ENCODE results near the gene CHAMP1.
A peak's percentile ranks its signal among the peaks of the same experiment; 100 is the strongest.

The CHAMP1 gene

DNA sequence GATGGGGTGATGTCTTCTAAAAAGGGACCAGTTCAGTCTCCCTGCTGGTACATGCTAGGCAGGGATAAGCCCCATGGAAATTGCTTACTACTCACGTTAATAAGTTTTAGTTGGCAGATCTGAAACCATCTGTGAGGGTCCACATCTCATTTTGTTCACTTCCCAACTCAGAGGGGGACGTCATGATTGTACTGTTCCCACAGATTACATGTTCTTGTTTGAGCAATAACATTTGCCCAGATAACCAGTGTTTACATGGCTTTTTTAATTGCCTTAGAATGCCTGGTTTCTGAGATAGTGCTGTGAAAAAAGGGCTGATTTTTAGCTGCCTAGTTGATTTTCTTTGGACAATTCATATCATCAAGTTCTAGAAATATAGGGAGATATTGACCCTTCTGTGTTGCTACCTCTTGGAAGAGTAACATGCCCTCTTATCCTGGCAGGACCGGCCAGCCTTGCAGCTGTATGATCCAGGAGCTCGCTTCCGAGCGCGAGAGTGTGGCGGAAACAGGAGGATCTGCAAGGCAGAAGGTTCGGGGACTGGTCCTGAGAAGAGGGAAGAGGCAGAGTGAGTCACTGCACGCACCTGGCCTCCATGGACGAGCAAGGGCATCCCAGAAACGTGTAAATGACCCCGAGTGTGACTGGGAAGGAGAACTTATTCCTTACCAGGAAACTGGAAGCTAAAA lies 9.8 kb upstream of the CHAMP1 start:
- no peak overlapping the region for H3K4me3 ChIP-seq (ENCODE audit: low read depth, low read length, poor library complexity, severe bottlenecking)
- H3K9me2 ChIP-seq (ENCODE audit: low read depth, low read length): no peaks in the 10 kb centered on the region
- H3K9ac ChIP-seq (ENCODE audit: low read length): no peak overlapping the region
- no peaks in the 10 kb centered on the region for H3K27me3 ChIP-seq (ENCODE audit: insufficient read depth, low read length)
- H3K4me2 ChIP-seq (ENCODE audit: low read length): no peak overlapping the region
- no peak overlapping the region for H2AFZ ChIP-seq (ENCODE audit: low read length)
- H3F3A ChIP-seq (ENCODE audit: insufficient read depth, low read length): 0 out of 2 replicates have a peak, but pooled peaks cover 4% of the 10 kb centered on the region
- H3K36me3 ChIP-seq (ENCODE audit: insufficient read depth, low read length): peaks cover 68% of the 10 kb centered on the region
- H3K4me1 ChIP-seq (ENCODE audit: insufficient read depth, low read length, severe bottlenecking): peaks cover 5% of the 10 kb centered on the region
- no peaks in the 10 kb centered on the region for H3K79me2 ChIP-seq (ENCODE audit: insufficient read depth, low read length)
- no peaks in the 10 kb centered on the region for H3K9me3 ChIP-seq (ENCODE audit: low read length)
- H4K20me1 ChIP-seq (ENCODE audit: insufficient read depth, low read length): no peaks in the 10 kb centered on the region
- TF ChIP-seq, protein P1, sequence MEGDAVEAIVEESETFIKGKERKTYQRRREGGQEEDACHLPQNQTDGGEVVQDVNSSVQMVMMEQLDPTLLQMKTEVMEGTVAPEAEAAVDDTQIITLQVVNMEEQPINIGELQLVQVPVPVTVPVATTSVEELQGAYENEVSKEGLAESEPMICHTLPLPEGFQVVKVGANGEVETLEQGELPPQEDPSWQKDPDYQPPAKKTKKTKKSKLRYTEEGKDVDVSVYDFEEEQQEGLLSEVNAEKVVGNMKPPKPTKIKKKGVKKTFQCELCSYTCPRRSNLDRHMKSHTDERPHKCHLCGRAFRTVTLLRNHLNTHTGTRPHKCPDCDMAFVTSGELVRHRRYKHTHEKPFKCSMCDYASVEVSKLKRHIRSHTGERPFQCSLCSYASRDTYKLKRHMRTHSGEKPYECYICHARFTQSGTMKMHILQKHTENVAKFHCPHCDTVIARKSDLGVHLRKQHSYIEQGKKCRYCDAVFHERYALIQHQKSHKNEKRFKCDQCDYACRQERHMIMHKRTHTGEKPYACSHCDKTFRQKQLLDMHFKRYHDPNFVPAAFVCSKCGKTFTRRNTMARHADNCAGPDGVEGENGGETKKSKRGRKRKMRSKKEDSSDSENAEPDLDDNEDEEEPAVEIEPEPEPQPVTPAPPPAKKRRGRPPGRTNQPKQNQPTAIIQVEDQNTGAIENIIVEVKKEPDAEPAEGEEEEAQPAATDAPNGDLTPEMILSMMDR (IDR thresholded peaks at IDR 0.05; ENCODE audit: low read length): no peak
- H3K27ac ChIP-seq (ENCODE audit: low read depth, low read length, poor library complexity, severe bottlenecking): no peak overlapping the region

DNA sequence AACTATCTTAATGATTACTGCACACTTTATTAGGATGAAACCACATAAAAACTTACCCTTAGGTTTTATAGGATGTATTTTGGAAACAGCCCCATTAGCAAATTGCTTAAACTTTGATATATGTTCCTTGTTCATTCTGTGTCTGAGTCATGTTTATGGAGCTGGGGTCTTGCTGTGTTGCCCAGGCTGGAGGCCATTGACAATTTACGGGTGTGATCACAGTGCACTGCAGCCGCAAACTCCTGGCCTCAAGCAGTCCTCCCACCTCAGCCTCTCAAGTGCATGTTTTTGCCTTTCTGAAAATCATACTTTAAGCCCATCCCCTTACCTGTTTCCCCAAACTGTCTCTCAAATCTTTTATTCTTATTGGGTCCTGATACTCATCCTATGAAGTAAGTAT lies 5.2 kb upstream of the CHAMP1 start:
- Histone ChIP-seq H3K9me3 (ENCODE audit: low read length) (no peaks in the 10 kb centered on the region), H3K27me3 (ENCODE audit: insufficient read depth, low read length) (no peaks in the 10 kb centered on the region), H3K9me2 (ENCODE audit: low read depth, low read length) (no peaks in the 10 kb centered on the region), H3K27ac (ENCODE audit: low read depth, low read length, poor library complexity, severe bottlenecking) (peak overlapping the region; percentile 93), H3K36me3 (ENCODE audit: insufficient read depth, low read length) (peaks cover 26% of the 10 kb centered on the region), H3K4me1 (ENCODE audit: insufficient read depth, low read length, severe bottlenecking) (peaks cover 50% of the 10 kb centered on the region), H3F3A (ENCODE audit: insufficient read depth, low read length) (peaks cover 8% of the 10 kb centered on the region; the same call in 1 of the 2 replicates), H3K4me2 (ENCODE audit: low read length) (no peak overlapping the region), H2AFZ (ENCODE audit: low read length) (no peak overlapping the region), H3K9ac (ENCODE audit: low read length) (no peak overlapping the region), H4K20me1 (ENCODE audit: insufficient read depth, low read length) (no peaks in the 10 kb centered on the region), H3K79me2 (ENCODE audit: insufficient read depth, low read length) (peaks cover 7% of the 10 kb centered on the region), H3K4me3 (ENCODE audit: low read depth, low read length, poor library complexity, severe bottlenecking) (no peak overlapping the region)
- TF ChIP-seq, protein P1 (IDR thresholded peaks at IDR 0.05; ENCODE audit: low read length): no peak
- TF ChIP-seq EZH2 (IDR thresholded peaks at IDR 0.05; ENCODE audit: borderline replicate concordance, low read length): no peak

DNA sequence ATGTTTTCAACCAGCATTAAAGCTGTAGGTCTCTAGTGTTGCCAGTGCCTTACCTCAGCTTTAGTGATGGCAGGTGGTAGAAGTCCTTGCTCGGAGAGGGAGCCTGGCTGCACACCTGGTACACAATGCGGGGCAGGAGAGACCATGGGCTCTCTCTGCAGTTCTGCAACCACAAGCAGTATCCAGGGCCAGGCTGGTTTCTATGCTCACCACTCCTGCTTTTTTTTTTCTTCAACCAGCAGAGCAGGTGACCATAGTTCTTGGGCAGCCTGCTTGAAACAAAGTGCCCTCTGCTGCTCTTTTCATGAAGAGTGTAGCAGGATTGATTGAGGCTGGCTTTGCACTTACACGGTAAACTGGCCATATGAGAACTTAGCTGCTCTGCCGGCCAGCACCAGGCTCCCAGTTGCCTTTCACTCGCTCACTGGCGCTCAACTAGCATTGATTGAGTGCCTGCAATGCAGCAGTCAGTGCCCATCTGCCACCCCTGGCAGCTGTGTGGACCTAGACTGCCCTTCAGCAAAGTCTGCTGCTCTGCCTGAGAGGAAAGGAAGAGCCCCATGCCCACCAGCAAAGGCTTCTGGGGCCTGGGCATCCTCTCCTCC lies 4.4 kb upstream of the CHAMP1 start:
- Histone ChIP-seq H3K9me2 (ENCODE audit: low read depth, low read length) (no peaks in the 10 kb centered on the region), H3K4me3 (ENCODE audit: low read depth, low read length, poor library complexity, severe bottlenecking) (no peak overlapping the region), H3K36me3 (ENCODE audit: insufficient read depth, low read length) (peaks cover 18% of the 10 kb centered on the region), H3K27ac (ENCODE audit: low read depth, low read length, poor library complexity, severe bottlenecking) (peak overlapping the region; percentile 93), H2AFZ (ENCODE audit: low read length) (peak overlapping the region; percentile 8; the same call in 1 of the 2 replicates), H3K4me2 (ENCODE audit: low read length) (peak overlapping the region; percentile 35; the same call in 1 of the 2 replicates), H3K4me1 (ENCODE audit: insufficient read depth, low read length, severe bottlenecking) (peaks cover 51% of the 10 kb centered on the region), H4K20me1 (ENCODE audit: insufficient read depth, low read length) (no peaks in the 10 kb centered on the region), H3K79me2 (ENCODE audit: insufficient read depth, low read length) (peaks cover 10% of the 10 kb centered on the region), H3K27me3 (ENCODE audit: insufficient read depth, low read length) (no peaks in the 10 kb centered on the region), H3K9ac (ENCODE audit: low read length) (peak overlapping the region; percentile 9; the same call in 1 of the 2 replicates), H3F3A (ENCODE audit: insufficient read depth, low read length) (peaks cover 8% of the 10 kb centered on the region; the same call in 1 of the 2 replicates), H3K9me3 (ENCODE audit: low read length) (no peaks in the 10 kb centered on the region)
- TF ChIP-seq EZH2 (IDR thresholded peaks at IDR 0.05; ENCODE audit: borderline replicate concordance, low read length): no peak
- TF ChIP-seq, protein P1 (IDR thresholded peaks at IDR 0.05; ENCODE audit: low read length): no peak
